ENCODE results near the gene CCDC157.
A peak's percentile ranks its signal among the peaks of the same experiment; 100 is the strongest.

Gene CCDC157

GRCh38 chr22:30357650-30358215 lies 926 bp downstream of the CCDC157 start:
- no peak for DNase-seq

DNA sequence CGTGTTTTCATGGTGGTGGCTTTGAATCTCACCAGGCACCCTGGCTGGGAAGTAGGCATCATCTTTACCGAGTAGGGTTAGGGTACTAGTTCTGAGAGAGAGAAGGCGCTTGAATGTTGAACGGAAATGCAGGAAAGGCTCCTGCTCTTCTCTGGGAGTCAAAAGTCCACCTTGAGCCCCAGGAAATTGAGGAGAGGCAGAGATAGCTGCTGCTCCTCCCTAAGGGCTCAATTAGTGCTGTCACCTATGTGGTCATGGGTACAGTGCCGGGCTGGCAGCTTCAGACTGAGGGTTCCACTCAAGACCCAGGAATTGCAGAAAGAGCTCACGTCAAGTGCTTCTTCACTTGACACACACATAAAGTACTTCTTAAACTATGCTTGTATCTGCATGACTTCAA lies 1.7 kb downstream of the CCDC157 start:
- DNase-seq, result no peak

DNA sequence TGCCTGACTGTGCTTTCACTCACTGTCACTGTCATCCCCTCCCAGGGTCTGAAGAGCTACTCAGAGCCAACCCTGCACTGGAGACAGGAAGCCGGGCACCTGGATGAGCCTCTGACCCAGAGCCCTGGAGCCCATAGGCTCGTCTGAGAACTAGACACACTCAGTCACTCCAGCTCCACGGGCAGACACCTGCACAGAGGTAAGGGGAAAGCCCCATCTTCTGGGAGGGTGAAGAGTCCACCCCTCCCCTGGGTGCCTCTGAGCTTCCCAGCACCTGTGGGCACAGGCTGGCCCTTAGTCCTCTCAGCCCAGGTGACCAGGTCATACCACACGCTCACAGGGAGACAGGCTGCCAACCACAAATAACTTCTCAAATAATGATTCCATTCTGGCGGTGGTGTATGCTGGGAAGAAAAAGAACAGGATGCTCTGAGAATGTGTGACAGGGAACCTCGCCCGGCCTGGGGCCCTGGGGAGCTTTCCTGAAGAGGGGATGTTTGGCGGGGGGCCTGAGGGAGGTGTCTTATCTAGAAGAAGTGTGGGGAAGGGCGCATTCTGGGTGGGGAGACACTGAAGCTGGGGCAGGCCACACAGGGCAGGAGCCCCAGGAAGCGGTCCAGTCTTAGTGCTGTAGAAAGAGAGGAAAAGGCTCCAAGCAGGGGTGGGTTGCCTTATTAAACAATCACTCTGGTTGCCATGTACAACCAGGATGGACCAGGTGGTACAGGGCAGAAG lies 5.3 kb downstream of the CCDC157 start:
- DNase-seq, result no peak

DNA sequence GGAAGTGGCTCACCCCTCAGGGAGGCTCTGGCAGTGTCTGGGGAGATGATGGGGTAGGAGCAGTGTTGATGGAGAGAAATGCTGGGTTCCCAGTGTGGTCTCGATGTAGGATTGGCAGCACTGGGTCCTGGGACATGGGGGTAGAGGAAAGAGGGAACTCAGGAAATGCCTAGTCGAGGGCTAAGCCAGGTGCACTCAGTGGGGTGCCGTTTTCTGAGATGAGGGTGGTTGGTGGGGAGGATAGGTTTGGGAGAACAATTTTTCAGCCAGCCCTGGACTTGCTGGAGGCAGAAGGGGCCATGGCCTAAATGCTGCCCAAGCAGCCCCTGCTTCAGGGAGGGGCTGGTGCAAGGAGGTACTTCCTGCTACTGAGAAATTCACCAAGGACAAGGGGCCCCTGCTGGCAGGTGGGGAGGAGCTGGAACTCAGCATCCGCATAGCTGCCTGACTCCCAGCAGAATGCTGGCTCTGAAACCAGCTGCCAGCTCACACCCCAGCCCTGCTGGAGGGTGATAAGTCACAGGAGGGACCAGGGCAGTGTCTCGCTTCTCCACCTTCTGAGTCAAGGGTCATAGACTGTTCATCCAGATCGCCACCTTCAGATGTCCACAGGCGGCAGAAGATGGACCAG lies 6.0 kb downstream of the CCDC157 start:
- no peak for DNase-seq

DNA sequence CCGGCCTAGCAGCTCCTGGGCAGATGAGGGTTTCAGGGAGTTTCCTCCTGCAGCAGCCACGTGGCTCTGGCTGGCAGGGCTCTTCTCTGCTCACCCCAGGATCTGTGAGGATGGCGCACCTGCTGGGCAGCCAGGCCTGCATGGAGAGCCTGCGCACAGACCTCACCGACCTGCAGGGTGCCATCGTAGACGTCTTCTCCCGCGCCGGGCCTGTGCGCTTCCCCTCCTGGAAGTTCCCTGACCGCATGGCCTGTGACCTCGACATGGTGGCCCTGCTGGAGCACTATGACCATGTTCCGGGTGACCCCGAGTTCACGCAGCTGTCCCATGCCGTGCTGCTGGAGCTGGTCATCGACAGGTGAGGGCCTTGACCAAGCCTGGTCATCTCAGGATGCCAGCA lies 9.1 kb downstream of the CCDC157 start:
- DNase-seq, result no peak

DNA sequence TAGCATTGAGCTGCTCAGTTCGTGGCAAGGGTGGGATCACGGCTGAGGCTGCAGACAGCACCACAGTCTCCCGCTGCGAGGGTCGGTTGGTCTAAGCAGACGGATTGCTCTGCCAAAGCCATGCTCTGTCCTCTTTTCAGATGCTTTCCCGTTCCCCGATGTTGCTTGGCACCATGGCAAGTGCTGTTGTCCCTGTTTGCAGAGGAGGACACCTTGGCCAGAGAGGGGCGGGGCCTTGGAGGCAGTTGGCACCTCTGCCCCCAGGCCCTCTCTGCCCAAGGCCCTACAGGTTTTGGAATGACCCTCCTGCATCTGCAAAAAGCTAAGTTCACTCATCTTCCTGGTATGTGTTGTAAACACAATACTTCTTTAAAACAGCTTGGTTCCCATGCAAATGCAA lies 11.6 kb downstream of the CCDC157 start:
- DNase-seq, result no peak

GRCh38 chr22:30370641-30371230 lies 13.9 kb downstream of the CCDC157 start:
- no peak for DNase-seq

- DNase-seq, result no peak
These were observed 14.5 kb downstream of the CCDC157 start for GRCh38 chr22:30371321-30371720.

DNA sequence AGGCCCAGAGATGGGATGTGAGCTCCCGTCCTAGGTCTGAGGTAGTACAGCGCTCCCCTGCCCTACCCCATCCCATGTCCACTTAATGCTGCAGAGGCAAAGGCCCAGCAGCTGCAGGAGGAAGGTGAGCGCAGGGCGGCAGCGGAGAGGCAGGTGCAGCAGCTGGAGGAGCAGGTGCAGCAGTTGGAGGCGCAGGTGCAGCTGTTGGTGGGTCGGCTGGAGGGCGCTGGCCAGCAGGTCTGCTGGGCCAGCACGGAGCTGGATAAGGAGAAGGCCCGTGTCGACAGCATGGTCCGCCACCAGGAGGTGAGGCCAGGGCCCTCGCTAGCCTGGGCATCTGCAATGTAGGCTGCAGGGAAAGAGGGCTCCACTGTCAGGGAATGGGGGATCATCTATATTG lies 15.2 kb downstream of the CCDC157 start:
- no peak for DNase-seq

- DNase-seq, result peak; percentile 75 to 79
These were observed 16.1 kb downstream of the CCDC157 start for GRCh38 chr22:30372915-30373314.

DNA sequence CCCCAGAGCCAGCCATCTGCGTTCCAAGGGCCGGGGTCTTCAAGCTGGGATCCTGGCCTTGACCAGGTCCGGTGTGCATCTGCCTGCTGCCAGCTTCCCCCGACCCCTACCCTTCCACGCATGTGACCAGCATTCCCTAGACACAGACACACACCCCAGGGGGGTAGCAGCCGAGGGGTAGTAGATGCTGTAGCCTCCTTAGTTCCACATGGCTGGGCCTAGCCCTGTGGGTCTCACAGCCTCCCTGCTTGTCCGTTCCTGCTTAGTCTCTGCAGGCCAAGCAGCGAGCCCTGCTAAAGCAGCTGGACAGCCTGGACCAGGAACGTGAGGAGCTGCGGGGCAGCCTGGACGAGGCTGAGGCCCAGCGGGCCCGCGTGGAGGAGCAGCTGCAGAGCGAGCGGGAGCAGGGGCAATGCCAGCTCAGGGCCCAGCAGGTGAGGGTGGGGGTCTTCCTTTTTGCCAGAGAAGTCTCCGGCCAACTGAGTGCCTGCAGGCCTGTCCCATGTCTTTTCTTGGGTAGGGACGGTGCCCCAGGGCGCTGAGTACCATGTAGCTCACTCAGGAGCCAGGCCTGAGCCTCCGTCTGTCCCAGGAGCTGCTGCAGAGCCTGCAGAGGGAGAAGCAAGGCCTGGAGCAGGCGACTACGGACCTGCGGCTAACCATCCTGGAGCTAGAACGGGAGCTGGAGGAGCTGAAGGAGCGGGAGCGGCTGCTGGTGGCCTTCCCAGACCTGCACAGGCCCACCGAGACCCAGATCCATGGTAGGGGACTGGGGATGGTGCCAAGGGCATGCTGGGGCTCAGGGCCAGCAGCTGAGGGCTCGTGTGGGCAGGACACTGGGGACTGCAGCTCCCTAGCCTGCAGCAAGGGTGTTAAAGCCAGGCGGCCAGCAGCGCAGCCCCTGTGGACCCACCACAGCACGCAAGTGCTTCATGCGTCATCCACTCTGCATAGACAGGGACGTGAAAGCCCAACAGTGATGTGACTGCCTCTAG lies 16.8 kb downstream of the CCDC157 start:
- no peak for DNase-seq

- DNase-seq, result no peak
These were observed 18.6 kb downstream of the CCDC157 start for GRCh38 chr22:30375312-30375849.

- no peak for DNase-seq
These were observed 23.2 kb downstream of the CCDC157 start for GRCh38 chr22:30380011-30380410.

GRCh38 chr22:30381264-30381663 lies 24.5 kb downstream of the CCDC157 start:
- no peak for DNase-seq

- no peak for DNase-seq
These were observed 25.5 kb downstream of the CCDC157 start for GRCh38 chr22:30382340-30382739.

- DNase-seq, result no peak
These were observed 26.3 kb downstream of the CCDC157 start for GRCh38 chr22:30383061-30383460.

- DNase-seq, result no peak
These were observed 29.1 kb downstream of the CCDC157 start for GRCh38 chr22:30385942-30386341.

DNA sequence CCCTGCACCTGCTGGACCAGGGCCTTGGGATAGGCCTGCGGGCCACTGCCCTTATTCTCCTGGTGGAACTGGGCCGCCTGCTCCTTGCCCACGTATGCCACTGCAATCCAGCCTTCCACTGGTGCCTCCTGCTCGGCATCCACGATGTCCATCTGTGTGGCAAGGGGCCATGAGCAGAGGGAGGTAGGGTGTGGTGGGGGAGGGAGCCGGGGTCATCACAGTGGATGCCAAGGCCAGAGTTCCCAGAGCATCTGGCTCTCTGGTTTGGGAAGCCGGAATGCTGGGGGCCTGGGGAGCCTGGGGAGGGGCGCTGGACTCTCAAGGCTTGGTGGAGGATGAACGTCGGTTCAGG lies 29.8 kb downstream of the CCDC157 start:
- no peak for DNase-seq

- peak; percentile 77 to 85 for DNase-seq
These were observed 30.4 kb downstream of the CCDC157 start, which contains the start of gene RNF215 for GRCh38 chr22:30386960-30387827. TSS of gene RNF215 (minus strand) at chr22:30387411. CDS start at chr22:30387313, 98 bp downstream.

- peak; percentile 77 to 83 for DNase-seq
These were observed 34.3 kb downstream of the CCDC157 start for GRCh38 chr22:30390974-30391691.

Measured in inflammatory macrophage (primary cell).